ENCODE measurements around the gene ALDH7A1.

DNA sequence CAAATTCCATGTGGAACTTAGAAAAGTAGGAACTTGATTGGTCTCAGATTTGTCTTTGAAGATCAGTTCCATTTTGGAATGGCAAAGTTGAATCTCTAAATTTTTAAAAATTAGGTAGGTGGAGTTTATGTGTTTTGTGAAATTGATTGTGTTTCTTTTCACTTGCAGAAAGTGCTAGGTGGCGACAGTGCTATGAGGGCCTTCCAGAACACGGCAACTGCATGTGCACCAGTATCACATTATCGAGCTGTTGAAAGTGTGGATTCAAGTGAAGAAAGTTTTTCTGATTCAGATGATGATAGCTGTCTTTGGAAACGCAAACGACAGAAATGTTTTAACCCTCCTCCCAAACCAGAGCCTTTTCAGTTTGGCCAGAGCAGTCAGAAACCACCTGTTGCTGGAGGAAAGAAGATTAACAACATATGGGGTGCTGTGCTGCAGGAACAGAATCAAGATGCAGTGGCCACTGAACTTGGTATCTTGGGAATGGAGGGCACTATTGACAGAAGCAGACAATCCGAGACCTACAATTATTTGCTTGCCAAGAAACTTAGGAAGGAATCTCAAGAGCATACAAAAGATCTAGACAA, 8.5 kb upstream of the ALDH7A1 start:
- TF ChIP-seq, protein P1, sequence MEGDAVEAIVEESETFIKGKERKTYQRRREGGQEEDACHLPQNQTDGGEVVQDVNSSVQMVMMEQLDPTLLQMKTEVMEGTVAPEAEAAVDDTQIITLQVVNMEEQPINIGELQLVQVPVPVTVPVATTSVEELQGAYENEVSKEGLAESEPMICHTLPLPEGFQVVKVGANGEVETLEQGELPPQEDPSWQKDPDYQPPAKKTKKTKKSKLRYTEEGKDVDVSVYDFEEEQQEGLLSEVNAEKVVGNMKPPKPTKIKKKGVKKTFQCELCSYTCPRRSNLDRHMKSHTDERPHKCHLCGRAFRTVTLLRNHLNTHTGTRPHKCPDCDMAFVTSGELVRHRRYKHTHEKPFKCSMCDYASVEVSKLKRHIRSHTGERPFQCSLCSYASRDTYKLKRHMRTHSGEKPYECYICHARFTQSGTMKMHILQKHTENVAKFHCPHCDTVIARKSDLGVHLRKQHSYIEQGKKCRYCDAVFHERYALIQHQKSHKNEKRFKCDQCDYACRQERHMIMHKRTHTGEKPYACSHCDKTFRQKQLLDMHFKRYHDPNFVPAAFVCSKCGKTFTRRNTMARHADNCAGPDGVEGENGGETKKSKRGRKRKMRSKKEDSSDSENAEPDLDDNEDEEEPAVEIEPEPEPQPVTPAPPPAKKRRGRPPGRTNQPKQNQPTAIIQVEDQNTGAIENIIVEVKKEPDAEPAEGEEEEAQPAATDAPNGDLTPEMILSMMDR (IDR thresholded peaks at IDR 0.05; ENCODE audit: low read length): no peak
- no peak for TF ChIP-seq EZH2 (IDR thresholded peaks at IDR 0.05; ENCODE audit: borderline replicate concordance, low read length)

Data from OCI-LY1 (cell line).